Measurements from ENCODE around the gene ROBO1.

GRCh38 chr3:78822726-78823125 is 945.1 kb downstream of the ROBO1 start:
- TF ChIP-seq POLR2A (IDR thresholded peaks at IDR 0.05) (no peak), CTCF (IDR thresholded peaks at IDR 0.05) (no peak)
